Measurements from ENCODE around the gene CACNG1.

Gene CACNG1

GRCh38 chr17:67052720-67053437 lies 8.5 kb downstream of the CACNG1 start:
- no peak for DNase-seq

GRCh38 chr17:67053438-67054000 lies 9.2 kb downstream of the CACNG1 start:
- no peak for DNase-seq

GRCh38 chr17:67054011-67054591 lies 9.7 kb downstream of the CACNG1 start:
- DNase-seq: no peak

- no peak for DNase-seq
These were observed 10.3 kb downstream of the CACNG1 start for GRCh38 chr17:67054608-67055007.

GRCh38 chr17:67055041-67055443 lies 10.7 kb downstream of the CACNG1 start:
- DNase-seq: no peak

GRCh38 chr17:67055811-67056745 lies 11.7 kb downstream of the CACNG1 start:
- no peak for DNase-seq

GRCh38 chr17:67056746-67057490 lies 12.6 kb downstream of the CACNG1 start:
- DNase-seq: no peak

GRCh38 chr17:67058036-67058435 lies 13.7 kb downstream of the CACNG1 start:
- no peak for DNase-seq

GRCh38 chr17:67059372-67059771 lies 15.0 kb downstream of the CACNG1 start:
- DNase-seq: peak; percentile 69

GRCh38 chr17:67063141-67063540 lies 18.8 kb downstream of the CACNG1 start:
- DNase-seq: no peak

- DNase-seq: no peak
These were observed 22.4 kb downstream of the CACNG1 start for GRCh38 chr17:67066717-67067116.

GRCh38 chr17:67067571-67068482 lies 23.5 kb downstream of the CACNG1 start:
- DNase-seq: no peak

- DNase-seq: no peak
These were observed 24.6 kb downstream of the CACNG1 start for GRCh38 chr17:67068999-67069398.

- DNase-seq: no peak
These were observed 25.3 kb downstream of the CACNG1 start for GRCh38 chr17:67069603-67070136.

- no peak for DNase-seq
These were observed 27.2 kb downstream of the CACNG1 start for GRCh38 chr17:67071595-67071994.

GRCh38 chr17:67072885-67073284 lies 28.5 kb downstream of the CACNG1 start:
- DNase-seq: no peak

- no peak for DNase-seq
These were observed 30.4 kb downstream of the CACNG1 start for GRCh38 chr17:67074781-67075180.

GRCh38 chr17:67076290-67076689 lies 31.9 kb downstream of the CACNG1 start:
- no peak for DNase-seq

GRCh38 chr17:67078292-67078691 lies 33.9 kb downstream of the CACNG1 start:
- DNase-seq: no peak

- DNase-seq: no peak
These were observed 35.1 kb downstream of the CACNG1 start for GRCh38 chr17:67079491-67079890.

- DNase-seq: no peak
These were observed 36.5 kb downstream of the CACNG1 start for GRCh38 chr17:67080804-67081203.

Data from NCI-H446 treated with DMSO at 0.1 percent for 48 hours (cell line).